Epithelial cell of esophagus (primary cell): Measurements from ENCODE around the gene IQCE.

Source experiments
- DNase-seq: peaks from one replicate; pipeline ENCODE4 v3.0.0; 2010; ENCODE audit warnings: low read depth
- H3K4me3 ChIP-seq: 2 replicates; pipeline ENCODE4 v1.5.1; 2011; ENCODE audit warnings: mild to moderate bottlenecking, low read length, control low read depth
- TF ChIP-seq, protein P1 (sequence below): IDR thresholded peaks from 2 replicates; pipeline ENCODE4 v1.5.1; 2011; ENCODE audit warnings: low read depth, mild to moderate bottlenecking, low read length, control low read depth, inconsistent platforms; ENCODE audit not compliant: insufficient read depth; ENCODE audit errors: missing control alignments

Gene IQCE

DNA sequence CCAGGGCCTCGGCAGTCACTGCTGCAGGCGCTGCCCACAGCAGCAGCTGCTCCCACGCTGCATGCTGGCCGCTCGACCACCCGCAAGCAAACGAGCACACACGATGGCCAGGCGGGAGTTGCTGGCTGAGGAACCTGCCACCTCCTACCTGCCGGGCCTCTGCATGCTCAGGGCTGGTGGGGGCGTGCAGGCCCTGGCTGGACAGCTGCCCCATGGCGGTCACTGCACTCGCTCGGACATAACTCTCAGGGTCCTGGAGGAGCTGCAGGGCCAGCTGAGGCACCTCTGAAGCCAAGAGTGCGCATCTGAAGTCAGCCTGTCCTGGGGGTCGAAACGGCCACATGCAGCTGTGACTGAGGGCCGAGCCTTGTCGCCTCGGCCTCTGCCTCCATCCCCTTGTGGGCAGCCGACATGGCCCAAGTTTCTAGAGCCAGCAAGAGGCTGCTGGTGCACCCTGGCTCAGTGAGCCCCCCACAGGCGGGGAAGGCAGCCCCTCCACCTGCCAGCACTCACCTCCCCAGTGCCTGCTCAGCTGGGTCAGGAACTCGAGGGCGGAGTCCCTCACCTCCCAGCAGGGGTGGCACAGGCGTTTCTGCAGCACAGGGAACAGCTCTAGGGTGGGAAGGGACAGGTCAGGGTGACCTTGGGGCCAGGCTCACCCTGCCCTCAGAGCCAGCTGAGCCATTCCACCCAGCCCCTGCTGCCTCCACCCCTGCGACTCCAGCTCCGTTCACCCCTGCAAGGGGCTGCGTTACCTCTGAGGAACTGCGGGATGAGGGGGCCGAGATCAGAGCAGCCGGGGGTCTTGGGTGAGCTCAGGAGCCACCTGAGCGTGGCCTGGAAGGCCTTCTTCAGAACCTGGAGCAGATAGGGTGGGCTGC lies 19.5 kb upstream of the IQCE start:
- no peak for DNase-seq
- TF ChIP-seq, protein P1, sequence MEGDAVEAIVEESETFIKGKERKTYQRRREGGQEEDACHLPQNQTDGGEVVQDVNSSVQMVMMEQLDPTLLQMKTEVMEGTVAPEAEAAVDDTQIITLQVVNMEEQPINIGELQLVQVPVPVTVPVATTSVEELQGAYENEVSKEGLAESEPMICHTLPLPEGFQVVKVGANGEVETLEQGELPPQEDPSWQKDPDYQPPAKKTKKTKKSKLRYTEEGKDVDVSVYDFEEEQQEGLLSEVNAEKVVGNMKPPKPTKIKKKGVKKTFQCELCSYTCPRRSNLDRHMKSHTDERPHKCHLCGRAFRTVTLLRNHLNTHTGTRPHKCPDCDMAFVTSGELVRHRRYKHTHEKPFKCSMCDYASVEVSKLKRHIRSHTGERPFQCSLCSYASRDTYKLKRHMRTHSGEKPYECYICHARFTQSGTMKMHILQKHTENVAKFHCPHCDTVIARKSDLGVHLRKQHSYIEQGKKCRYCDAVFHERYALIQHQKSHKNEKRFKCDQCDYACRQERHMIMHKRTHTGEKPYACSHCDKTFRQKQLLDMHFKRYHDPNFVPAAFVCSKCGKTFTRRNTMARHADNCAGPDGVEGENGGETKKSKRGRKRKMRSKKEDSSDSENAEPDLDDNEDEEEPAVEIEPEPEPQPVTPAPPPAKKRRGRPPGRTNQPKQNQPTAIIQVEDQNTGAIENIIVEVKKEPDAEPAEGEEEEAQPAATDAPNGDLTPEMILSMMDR, result no peak
- no peak overlapping the region for H3K4me3 ChIP-seq

DNA sequence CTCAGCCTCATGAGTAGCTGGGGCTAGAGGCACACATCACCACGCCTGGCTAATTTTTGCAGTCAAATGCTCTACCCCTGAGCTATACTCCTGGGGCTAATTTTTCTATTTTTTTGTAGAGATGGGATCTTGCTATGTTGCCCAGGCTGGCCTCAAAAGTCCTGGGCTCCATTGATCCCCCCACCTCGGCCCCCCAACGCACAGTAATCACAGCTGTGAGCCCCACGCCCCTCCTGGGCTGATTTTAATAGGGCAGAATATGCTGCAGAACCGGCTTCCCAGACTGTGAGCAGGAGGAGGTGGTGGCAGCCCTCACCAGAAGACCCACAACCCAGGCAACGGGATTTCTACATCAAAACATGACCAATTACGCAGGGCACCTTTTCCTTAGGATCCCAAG lies 18.6 kb upstream of the IQCE start:
- no peak for DNase-seq
- H3K4me3 ChIP-seq, result no peak overlapping the region
- TF ChIP-seq, protein P1, result no peak

DNA sequence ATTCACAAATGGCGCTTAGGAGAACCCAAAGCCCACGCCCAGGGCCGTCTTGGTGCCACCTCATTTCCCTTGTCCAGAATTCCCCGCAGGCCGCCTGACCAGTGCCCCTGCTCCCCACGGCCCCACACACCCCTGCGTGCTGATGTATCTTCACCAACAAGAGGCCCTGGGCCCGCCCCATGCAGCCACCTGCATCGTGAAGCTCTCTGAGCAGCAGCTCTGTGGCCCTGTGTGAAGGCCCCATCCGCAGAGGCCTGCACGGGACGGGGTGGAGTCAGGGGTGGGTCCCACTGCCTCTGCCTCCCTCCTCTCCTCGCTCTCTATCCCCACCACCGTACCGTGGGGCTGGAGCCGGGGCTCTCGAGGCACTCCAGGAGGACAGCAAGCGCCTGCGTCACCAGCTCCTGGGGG lies 18.1 kb upstream of the IQCE start:
- no peak overlapping the region for H3K4me3 ChIP-seq
- DNase-seq, result no peak
- TF ChIP-seq, protein P1, result no peak

DNA sequence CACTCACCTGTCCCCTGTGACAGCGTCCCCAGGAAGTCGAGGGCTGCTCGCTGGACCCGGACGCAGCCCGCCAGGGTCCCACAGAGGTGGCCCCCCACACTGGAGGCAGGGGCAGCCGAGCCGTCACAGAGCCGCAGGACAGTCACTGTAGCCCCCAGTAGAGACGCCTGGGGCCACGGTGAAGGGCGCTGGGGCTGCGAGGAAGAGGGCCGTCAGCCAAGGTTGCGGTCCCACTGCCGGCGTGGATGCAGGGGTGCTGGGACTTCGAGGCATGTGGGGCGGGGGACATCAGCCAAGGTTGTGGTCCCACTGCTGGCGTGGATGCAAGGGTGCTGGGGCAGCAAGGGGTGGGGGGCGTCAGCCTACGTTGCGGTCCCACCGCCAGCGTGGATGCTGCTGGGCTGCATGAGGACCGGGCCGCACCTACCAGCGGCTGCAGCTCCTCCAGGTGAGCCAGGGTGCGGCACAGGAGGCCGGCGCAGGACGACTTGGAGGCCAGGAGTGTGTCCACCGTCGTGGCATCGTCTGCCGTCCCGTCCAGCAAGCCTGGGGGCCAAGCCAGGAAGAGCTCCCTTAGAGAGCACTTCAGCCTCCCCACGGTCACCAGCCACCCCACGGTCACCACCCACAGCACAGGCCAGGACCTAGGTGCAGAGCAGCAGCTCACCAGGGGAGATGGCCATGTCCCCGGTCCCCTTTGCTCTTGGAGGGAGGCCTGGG lies 17.3 kb upstream of the IQCE start:
- H3K4me3 ChIP-seq, result no peak overlapping the region
- DNase-seq, result no peak
- TF ChIP-seq, protein P1, result no peak

DNA sequence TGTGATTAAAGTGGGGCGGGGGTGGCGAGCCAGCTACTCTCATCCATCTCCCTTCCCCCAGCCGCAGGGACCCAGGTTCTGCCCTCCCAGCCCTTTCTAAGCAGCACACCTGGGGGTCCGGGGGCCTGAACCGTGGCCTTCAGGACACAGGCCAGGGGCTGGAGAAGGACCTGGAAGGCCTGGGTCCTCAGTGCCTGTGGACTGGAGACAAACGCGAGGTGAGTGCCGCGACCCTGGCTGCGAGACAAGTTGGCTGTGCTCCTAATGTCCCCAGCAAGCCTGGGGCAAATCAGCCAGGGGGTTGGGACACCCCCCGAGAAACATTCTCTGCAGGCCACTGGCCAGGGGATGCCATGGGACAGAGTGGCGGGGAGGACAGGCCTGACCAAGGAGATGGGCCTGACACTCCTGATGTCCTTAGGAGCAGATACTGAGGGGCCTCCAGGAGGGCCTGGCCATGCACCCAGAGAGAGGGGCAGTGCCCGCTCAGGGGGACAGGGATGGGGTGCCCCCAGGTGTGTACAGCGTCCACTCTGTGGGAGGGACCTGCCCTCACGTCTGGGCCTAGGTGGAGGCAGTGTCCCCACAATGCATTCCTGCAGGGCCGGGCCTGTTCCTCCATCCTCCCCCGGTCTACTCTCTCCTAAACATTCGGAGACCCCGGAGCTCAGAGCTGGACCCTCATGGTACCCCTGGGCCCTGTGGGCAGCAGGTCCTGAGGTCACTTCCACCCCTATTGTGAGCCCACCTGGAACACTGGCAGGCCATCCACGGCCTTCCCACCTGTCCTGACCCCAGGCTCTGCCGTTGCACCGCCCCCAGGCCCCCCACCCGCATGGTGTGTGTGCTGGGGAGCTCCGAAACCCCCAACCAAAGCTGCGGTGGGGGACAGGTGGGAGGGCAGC lies 16.5 kb upstream of the IQCE start:
- no peak overlapping the region for H3K4me3 ChIP-seq
- DNase-seq, result no peak
- TF ChIP-seq, protein P1, result no peak

DNA sequence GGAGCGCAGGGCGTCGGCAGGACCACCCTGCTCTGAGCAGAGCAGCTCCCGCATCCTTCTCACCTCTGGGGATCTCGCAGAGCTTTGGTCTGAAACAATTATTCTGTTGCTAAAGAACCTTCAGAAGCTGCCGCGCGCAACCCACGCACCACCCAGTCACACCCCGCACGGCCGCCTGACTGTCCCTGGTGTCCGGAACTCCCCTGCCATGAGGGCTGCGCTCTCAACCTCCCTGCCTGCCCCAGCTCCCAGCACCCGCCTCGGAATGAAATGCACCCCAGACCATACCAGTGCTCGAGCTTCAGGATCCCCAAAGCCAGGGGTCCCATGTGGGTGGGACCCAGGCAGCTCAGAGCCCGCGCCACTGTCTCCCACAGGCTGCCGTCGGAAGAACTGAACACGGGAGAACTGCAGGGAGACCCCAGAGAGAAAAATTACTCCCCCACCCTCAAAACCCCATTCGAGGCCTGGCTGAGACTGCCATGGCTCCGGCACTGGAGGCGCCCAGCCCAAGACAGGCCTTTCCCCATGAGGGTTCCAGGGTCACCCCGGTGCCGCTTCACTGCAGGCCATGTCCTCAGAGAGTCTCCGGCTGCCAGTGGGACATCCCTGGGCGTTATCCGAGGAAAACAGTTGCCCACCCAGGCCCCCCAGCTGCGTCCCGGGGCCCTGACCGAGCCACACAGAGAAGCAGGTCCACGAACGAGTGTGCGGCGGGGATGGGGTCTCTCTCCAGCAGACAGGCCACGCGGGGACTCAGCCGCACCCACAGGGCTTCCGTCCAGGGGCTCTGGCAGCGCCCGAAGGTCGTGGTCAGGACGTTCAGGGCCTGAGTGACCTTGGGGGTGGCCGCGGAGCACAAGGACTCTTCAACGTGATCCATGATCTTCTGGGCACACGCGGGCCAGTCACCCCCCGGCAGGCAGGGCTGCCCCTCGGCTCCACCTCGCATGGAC lies 15.6 kb upstream of the IQCE start:
- TF ChIP-seq, protein P1, result no peak
- no peak overlapping the region for H3K4me3 ChIP-seq
- no peak for DNase-seq
